COR-L47 (cell line): ENCODE measurements around the gene IGLON5.

Experiments
- DNase-seq: peaks from one replicate; lab custom pipeline; 2025; lab: John Stamatoyannopoulos, UW

The IGLON5 gene

DNA sequence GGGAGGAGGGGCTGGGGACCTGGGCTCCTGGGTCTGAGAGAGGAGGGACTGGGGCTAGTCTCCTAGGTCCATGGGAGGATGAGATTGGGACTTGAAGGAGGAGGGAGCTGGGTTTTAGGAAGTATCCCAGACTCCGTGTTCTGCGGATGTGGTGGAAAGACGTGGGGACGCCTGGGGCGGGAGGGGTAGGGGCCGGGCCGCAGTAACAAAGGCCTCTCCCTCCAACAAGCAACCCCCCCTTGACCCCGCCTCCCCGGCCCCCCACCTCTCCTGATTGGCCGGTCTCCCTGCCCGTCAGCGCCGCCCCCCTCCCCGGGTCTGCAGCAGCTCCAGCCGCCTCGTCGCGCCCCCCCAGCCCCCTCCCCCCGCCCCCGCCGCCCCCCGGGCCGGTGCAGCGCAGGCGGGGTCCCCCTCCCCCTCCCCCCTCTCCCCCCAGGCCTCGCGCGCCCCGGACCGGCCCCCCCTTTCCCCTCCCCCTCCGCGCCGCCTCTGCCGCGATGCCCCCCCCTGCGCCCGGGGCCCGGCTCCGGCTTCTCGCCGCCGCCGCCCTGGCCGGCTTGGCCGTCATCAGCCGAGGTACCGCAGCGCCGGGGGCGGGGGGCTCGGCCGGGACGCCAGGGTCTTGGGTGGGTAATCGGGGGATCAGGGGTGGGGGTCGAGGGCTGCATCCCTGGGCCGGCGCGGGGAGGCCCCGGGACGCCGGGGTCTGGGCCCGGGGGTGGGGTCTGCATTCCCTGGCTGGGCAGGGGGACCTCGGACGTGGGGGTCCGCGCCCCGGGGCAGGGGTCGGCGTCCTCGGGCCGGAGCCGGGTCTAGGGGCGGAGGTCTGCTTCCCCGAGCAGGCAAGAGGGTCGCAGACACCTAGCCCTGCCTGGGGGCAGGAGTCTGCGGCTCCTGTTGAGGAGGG is at the start of gene IGLON5:
Gene IGLON5, plus strand, starts transcription at position 294 of the 907 bp plus-strand sequence. Its CDS starts 204 bp downstream, at position 498.
- DNase-seq = no peak

DNA sequence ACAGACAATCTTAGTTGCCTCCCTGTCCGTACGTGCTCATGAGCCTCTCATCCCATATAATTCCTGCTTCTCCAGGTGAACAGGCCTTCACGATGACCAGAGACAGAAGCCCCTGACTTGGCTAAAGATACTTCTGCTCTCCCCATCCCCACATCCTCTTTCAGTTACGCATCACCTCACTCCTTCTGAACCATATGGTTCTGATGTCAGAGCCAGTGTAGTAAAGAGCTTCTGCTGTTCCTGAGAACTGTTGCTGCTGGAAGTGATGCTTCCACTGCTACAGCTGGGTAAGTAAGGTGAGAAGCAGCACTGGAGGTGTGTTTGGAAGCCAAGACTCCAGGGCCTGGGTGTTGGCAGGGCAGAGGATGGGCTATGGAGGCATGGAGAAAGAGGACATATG is 47.6 kb upstream of the IGLON5 start:
- no peak for DNase-seq

GRCh38 chr19:51271067-51271466 is 40.4 kb upstream of the IGLON5 start:
- DNase-seq = no peak

GRCh38 chr19:51272183-51272810 is 39.1 kb upstream of the IGLON5 start:
- no peak for DNase-seq

DNA sequence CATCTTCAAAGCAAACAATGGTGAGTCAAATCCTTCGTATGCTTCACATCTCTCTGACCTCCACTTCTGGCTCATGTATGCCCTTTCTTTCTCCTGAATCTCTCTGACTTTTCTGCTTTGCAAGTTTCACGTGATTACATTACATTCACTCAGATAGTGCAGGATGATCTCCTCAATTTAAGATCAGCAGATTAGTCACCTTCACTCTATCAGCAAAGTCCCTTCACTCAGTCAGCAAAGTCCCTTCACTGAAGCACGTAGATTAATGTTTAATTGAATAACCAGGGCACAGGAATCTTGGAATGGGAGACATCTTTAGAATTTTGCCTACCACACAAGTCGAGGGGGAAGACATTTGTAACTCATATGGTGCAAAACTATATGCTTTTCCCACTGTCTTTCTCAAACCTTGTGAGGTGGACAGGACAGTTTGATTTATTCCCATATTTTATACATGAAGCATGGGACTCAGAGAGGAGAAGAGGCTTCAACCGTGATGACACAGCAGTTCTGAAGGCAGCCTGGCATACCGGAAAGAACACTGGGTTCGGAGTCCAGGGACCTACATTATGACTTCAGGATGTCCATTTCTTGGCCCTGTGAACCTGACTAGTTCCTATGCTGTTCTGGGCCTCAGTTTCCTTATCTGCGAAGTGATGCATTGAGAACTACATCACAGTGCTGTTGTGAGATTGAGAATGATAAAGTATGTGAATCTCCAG is 37.2 kb upstream of the IGLON5 start:
- DNase-seq = no peak

GRCh38 chr19:51277112-51277511 is 34.3 kb upstream of the IGLON5 start:
- no peak for DNase-seq

GRCh38 chr19:51282335-51282734 is 29.1 kb upstream of the IGLON5 start:
- no peak for DNase-seq

GRCh38 chr19:51285682-51286081 is 25.8 kb upstream of the IGLON5 start:
- DNase-seq = no peak

- DNase-seq = no peak
Measured at GRCh38 chr19:51289635-51290034, 21.8 kb upstream of the IGLON5 start.

- DNase-seq = no peak
Measured at GRCh38 chr19:51292971-51293370, 18.5 kb upstream of the IGLON5 start.

DNA sequence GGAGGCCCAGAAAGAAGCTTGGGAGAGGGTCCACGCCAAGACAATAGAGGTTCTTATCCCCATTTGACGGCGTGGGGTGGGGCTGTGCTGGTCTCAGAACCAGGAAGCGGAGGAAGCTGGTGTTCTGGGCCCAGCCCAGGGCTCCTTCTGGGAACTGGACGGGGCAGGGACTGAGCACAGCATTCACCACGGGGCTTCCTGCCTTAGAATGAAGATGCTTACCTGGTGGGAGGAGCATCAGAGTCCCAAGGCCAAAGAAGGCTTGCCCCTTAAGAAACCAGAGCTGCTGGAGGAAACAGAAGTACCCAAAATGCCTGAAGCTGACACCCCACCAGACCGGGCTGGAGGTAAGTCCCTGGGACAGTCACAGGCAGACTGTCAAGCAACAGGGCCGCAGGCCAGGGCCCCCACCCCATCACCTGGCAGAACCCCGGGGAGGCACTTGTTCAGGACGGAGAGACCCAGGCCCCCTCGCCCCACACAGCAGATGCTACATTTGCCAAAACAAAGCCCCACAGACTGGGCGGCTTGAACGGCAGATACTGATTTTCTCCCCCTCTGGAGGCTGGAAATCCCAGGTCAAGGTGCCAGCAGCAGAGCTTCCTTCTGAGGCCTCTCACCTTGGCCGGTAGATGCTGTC is 17.8 kb upstream of the IGLON5 start:
- no peak for DNase-seq

DNA sequence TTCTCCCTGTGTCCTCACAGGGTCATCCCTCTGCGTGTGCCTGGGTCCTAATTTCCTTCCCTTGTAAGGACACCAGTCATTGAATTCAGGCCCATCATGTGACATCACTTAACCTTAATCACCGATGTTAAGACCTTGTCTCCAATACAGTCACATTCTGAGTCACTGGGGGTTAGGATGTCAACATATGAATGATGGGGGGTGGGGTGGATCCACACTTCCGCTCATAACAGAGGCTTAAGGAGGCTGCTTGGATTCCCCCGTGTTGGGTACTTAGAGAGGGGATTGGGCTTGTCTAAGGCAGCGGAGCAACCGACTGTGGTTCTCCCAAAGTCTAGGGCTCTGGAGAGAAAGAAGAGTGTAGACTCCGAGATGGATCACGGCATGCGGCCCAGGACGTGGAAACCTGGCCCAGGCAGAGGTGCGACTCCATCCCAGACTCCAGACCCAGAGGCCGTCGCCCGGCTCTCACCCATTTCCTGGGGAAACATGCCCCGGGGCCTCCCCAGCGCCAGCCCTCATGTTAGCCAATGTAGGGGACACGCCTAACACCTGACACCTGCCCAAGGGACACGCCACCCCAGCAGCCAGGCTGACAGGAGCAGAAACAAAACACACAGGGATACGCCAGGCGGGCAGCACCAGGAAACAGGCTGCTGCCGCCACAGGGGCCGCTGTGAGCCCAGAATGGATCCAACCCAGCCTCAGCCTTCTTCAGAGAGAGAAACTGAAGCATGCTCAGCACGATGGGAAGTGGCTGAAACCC is 17.1 kb upstream of the IGLON5 start:
- DNase-seq = no peak

- no peak for DNase-seq
Measured at GRCh38 chr19:51294977-51295375, 16.5 kb upstream of the IGLON5 start.

GRCh38 chr19:51295382-51296126 is 15.9 kb upstream of the IGLON5 start:
- DNase-seq = no peak

GRCh38 chr19:51296336-51297093 is 14.9 kb upstream of the IGLON5 start:
- no peak for DNase-seq

GRCh38 chr19:51297406-51297805 is 14.0 kb upstream of the IGLON5 start:
- no peak for DNase-seq

DNA sequence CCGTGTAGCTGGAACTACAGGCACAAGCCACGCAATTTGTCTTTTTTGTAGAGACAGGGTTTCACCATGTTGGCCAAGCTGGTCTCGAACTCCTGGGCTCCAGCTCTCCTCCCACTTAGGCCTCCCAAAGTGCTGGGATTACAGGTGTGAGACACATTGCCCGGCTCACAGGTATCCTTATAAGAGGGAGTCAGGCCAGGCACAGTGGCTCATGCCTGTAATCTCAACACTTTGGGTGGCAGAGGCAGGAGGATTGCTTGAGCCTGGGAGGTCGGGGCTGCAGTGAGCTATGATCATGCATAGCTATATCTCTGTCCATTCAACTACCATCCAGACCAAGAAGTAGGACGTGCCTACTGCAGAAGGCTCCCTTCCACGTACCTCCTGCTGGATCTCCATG is 10.2 kb upstream of the IGLON5 start:
- no peak for DNase-seq

GRCh38 chr19:51305479-51305878 is 6.0 kb upstream of the IGLON5 start:
- no peak for DNase-seq

- DNase-seq = no peak
Measured at GRCh38 chr19:51316688-51317087, 5.2 kb downstream of the IGLON5 start.

GRCh38 chr19:51317376-51317775 is 5.9 kb downstream of the IGLON5 start:
- no peak for DNase-seq
